HEK293 (cell line): ENCODE results near the gene TDP1.

Experiments used
- CTCF ChIA-PET: fragments of 350-600 bp; formaldehyde crosslinking; extraction: SDS; loops from one replicate; lab custom pipeline; 2021; ENCODE audit warnings: antibody characterized with exemption; lab: Yijun Ruan, JAX
- POLR2A ChIA-PET: fragments of 300-600 bp; formaldehyde crosslinking; extraction: SDS; loops from one replicate; lab custom pipeline; 2020; ENCODE audit warnings: antibody characterized with exemption, inconsistent platforms; lab: Yijun Ruan, JAX
- H3K27ac ChIP-seq: fragments of 200-500 bp; sonication (Bioruptor generic); 2 replicates; pipeline ENCODE4 v1.5.1; 2014; ENCODE audit warnings: low read depth, low read length, control low read depth, inconsistent platforms; ENCODE audit errors: extremely low read depth
- H3K36me3 ChIP-seq, 2 experiments: fragments of 200-500 bp in 1 of 2; sonication (Bioruptor generic) in 1 of 2; 1 replicate in 1 of 2; 2 replicates in 1 of 2; pipeline ENCODE4 v1.5.1; 2014 to 2017; ENCODE audit warnings: inconsistent platforms in 2 of 2, low read length in 2 of 2; ENCODE audit not compliant: control insufficient read depth in 2 of 2, insufficient read depth in 1 of 2
- H3K4me1 ChIP-seq: fragments of 200-500 bp; sonication (Bioruptor generic); 2 replicates; pipeline ENCODE4 v1.5.1; 2014; ENCODE audit warnings: mild to moderate bottlenecking, low read length, inconsistent platforms; ENCODE audit not compliant: control insufficient read depth, insufficient read depth
- H3K4me3 ChIP-seq: 2 replicates; pipeline ENCODE4 v1.5.1; 2011; ENCODE audit warnings: low read depth, mild to moderate bottlenecking, control low read depth, low read length, moderate library complexity
- H3K9me3 ChIP-seq: fragments of 200-500 bp; sonication (Bioruptor generic); 2 replicates; pipeline ENCODE4 v1.5.1; 2014; ENCODE audit warnings: low read depth, low read length, inconsistent platforms; ENCODE audit not compliant: control insufficient read depth, insufficient read depth
- CTCF ChIP-seq: fragments of 450-650 bp; formaldehyde crosslinking; IDR thresholded peaks from 2 replicates; pipeline ENCODE4 v1.5.1; 2016; ENCODE audit warnings: missing biosample characterization, missing genetic modification characterization
- PRDM1 ChIP-seq: fragments of 450-650 bp; formaldehyde crosslinking; IDR thresholded peaks from 2 replicates; pipeline ENCODE4; 2016; ENCODE audit warnings: missing biosample characterization, missing genetic modification characterization
- PRDM2 ChIP-seq: fragments of 450-650 bp; formaldehyde crosslinking; IDR thresholded peaks from 2 replicates; pipeline ENCODE4 v1.5.1; 2016; ENCODE audit warnings: missing biosample characterization, missing genetic modification characterization, borderline replicate concordance
- RBAK ChIP-seq: fragments of 450-650 bp; formaldehyde crosslinking; IDR thresholded peaks from 2 replicates; pipeline ENCODE4 v1.5.1; 2016; ENCODE audit warnings: missing biosample characterization, missing genetic modification characterization
- SCRT1 ChIP-seq: fragments of 450-650 bp; formaldehyde crosslinking; IDR thresholded peaks from 2 replicates; pipeline ENCODE4 v1.5.1; 2016; ENCODE audit warnings: missing biosample characterization, missing genetic modification characterization, borderline replicate concordance
- SCRT2 ChIP-seq: fragments of 450-650 bp; formaldehyde crosslinking; IDR thresholded peaks from 2 replicates; pipeline ENCODE4 v1.5.1; 2016; ENCODE audit warnings: missing biosample characterization, missing genetic modification characterization
- SP3 ChIP-seq: fragments of 450-650 bp; formaldehyde crosslinking; IDR thresholded peaks from 2 replicates; pipeline ENCODE4 v1.5.1; 2016; ENCODE audit warnings: missing biosample characterization, missing genetic modification characterization
- ZBTB20 ChIP-seq: fragments of 450-650 bp; formaldehyde crosslinking; IDR thresholded peaks from 2 replicates; pipeline ENCODE4 v1.5.1; 2016; ENCODE audit warnings: missing biosample characterization, missing genetic modification characterization
- ZFP41 ChIP-seq: fragments of 450-650 bp; formaldehyde crosslinking; IDR thresholded peaks from 2 replicates; pipeline ENCODE4 v1.5.1; 2016; ENCODE audit warnings: missing biosample characterization, missing genetic modification characterization, borderline replicate concordance
- ZNF112 ChIP-seq: fragments of 450-650 bp; formaldehyde crosslinking; IDR thresholded peaks from 2 replicates; pipeline ENCODE4 v1.5.0; 2017; ENCODE audit warnings: missing biosample characterization, missing genetic modification characterization
- ZNF138 ChIP-seq: fragments of 450-650 bp; formaldehyde crosslinking; IDR thresholded peaks from 2 replicates; pipeline ENCODE4 v1.5.1; 2016; ENCODE audit warnings: missing biosample characterization, missing genetic modification characterization, borderline replicate concordance
- ZNF24 ChIP-seq: fragments of 450-650 bp; formaldehyde crosslinking; IDR thresholded peaks from 2 replicates; pipeline ENCODE4 v1.5.1; 2016; ENCODE audit warnings: missing biosample characterization, missing genetic modification characterization
- ZNF248 ChIP-seq: fragments of 450-650 bp; formaldehyde crosslinking; IDR thresholded peaks from 2 replicates; pipeline ENCODE4 v1.5.1; 2017; ENCODE audit warnings: missing biosample characterization, missing genetic modification characterization
- ZNF335 ChIP-seq: fragments of 450-650 bp; formaldehyde crosslinking; conservative IDR thresholded peaks from 2 replicates; pipeline ENCODE4 v1.5.1; 2016; ENCODE audit warnings: missing biosample characterization, missing genetic modification characterization
- ZNF391 ChIP-seq: fragments of 450-650 bp; formaldehyde crosslinking; IDR thresholded peaks from 2 replicates; pipeline ENCODE4 v1.5.1; 2016; ENCODE audit warnings: low read depth, missing biosample characterization, missing genetic modification characterization, borderline replicate concordance
- ZNF521 ChIP-seq: fragments of 450-650 bp; formaldehyde crosslinking; IDR thresholded peaks from 2 replicates; pipeline ENCODE4 v1.5.1; 2017; ENCODE audit warnings: missing biosample characterization, mild to moderate bottlenecking, missing genetic modification characterization
- ZNF544 ChIP-seq: fragments of 450-650 bp; formaldehyde crosslinking; IDR thresholded peaks from 2 replicates; pipeline ENCODE4 v1.5.0; 2017; ENCODE audit warnings: missing biosample characterization, missing genetic modification characterization
- ZNF654 ChIP-seq: fragments of 450-650 bp; formaldehyde crosslinking; IDR thresholded peaks from 2 replicates; pipeline ENCODE4 v1.5.1; 2016; ENCODE audit warnings: low read depth, missing biosample characterization, missing genetic modification characterization
- ZNF792 ChIP-seq: fragments of 450-650 bp; formaldehyde crosslinking; IDR thresholded peaks from 2 replicates; pipeline ENCODE4 v1.5.1; 2016; ENCODE audit warnings: missing biosample characterization, missing genetic modification characterization

The TDP1 gene

GRCh38 chr14:90062822-90063539, 107.3 kb downstream of the TDP1 start:
- H3K9me3 ChIP-seq = no peaks in the 10 kb centered on the region
- H3K27ac ChIP-seq = no peak overlapping the region
- no peaks in the 10 kb centered on the region for H3K36me3 ChIP-seq
- CTCF ChIA-PET = interaction anchor here (0.7 to 1.4 kb wide), 3 partner anchors 11 to 172 kb away, joined by 3 read pairs; no protein-coding TSS in a partner anchor
- peak; percentile 7; the same call in 1 of the 2 replicates for TF ChIP-seq SCRT2 (tag by site-specific recombination)
- TF ChIP-seq ZNF521 (tag by site-specific recombination) = no peak
- TF ChIP-seq, all 188 proteins: peak for 1
- no peaks in the 10 kb centered on the region; the same call in 1 of the 2 replicates for H3K4me1 ChIP-seq
- H3K4me3 ChIP-seq = no peak overlapping the region
- POLR2A ChIA-PET = interaction anchor here (2.0 kb wide), 1 partner anchor 107 kb away, joined by 6 read pairs; the partner anchor contains the start of gene TDP1

GRCh38 chr14:90072350-90072749, 116.6 kb downstream of the TDP1 start:
- no peak overlapping the region for H3K27ac ChIP-seq
- CTCF ChIA-PET = no interaction called here
- H3K4me1 ChIP-seq = no peaks in the 10 kb centered on the region
- H3K36me3 ChIP-seq = no peaks in the 10 kb centered on the region
- no peaks in the 10 kb centered on the region for H3K9me3 ChIP-seq
- no peak overlapping the region for H3K4me3 ChIP-seq
- POLR2A ChIA-PET = no interaction called here
- TF ChIP-seq SP3 (tag by site-specific recombination) = no peak
- no peak for TF ChIP-seq ZNF792 (tag by site-specific recombination)
- TF ChIP-seq ZNF248 = no peak
- no peak for TF ChIP-seq ZFP41 (tag by site-specific recombination)
- TF ChIP-seq SCRT1 (tag by site-specific recombination) = no peak
- no peak for TF ChIP-seq ZNF544 (tag by site-specific recombination)
- TF ChIP-seq ZNF138 (tag by site-specific recombination) = no peak
- TF ChIP-seq CTCF (tag by site-specific recombination) = no peak
- TF ChIP-seq ZNF112 (tag by site-specific recombination) = no peak
- no peak for TF ChIP-seq ZNF335 (tag by site-specific recombination)
- no peak for TF ChIP-seq ZNF654
- TF ChIP-seq ZNF391 (tag by site-specific recombination) = no peak
- TF ChIP-seq RBAK = no peak
- no peak for TF ChIP-seq ZBTB20
- TF ChIP-seq, all 188 proteins: peak for 0

- CTCF ChIA-PET = no interaction called here
- H3K4me1 ChIP-seq = no peaks in the 10 kb centered on the region
Observed at GRCh38 chr14:90079576-90079975, 123.8 kb downstream of the TDP1 start.

More at GRCh38 chr14:90079576-90079975, 123.8 kb downstream of the TDP1 start:
- no peaks in the 10 kb centered on the region for H3K36me3 ChIP-seq
- H3K27ac ChIP-seq = no peak overlapping the region
- TF ChIP-seq PRDM1 = no peak
- no peak for TF ChIP-seq ZNF24 (tag by site-specific recombination)
- no peak for TF ChIP-seq PRDM2 (tag by site-specific recombination)
- TF ChIP-seq, all 188 proteins: peak for 0
- no peak overlapping the region for H3K4me3 ChIP-seq
- no peaks in the 10 kb centered on the region for H3K9me3 ChIP-seq
- POLR2A ChIA-PET = no interaction called here
